Right lobe of liver (tissue), 6 donors: ENCODE results near the gene DOHH. TPM values are rescaled to one million over a fixed set of nuclear protein-coding genes. Genes with fewer than 3 reads are reported as not detected.
A peak's percentile ranks its signal among the peaks of the same experiment; 100 is the strongest.

Experiments
- ATAC-seq, 4 donors: fragments of 200-7000 bp; cut with Tn5 transposase; one replicate each; pipeline ENCODE4 v1.9.1; 2020; ENCODE audit warnings: mild to moderate bottlenecking in 4 of 4, moderate library complexity in 4 of 4
- DNase-seq, 3 donors: peaks; one replicate each; pipeline ENCODE4 v3.0.0-alpha.2; 2020
- H3K27ac ChIP-seq, 3 donors: fragments of 200-600 bp; one replicate each; pipeline ENCODE4 v1.8.0; 2022
- H3K27me3 ChIP-seq, 2 donors: fragments of 200-600 bp; one replicate each; pipeline ENCODE4 v1.8.0; 2022
- H3K36me3 ChIP-seq, 4 donors: fragments of 200-600 bp; sonication (generic) in 1 of 4; one replicate each; pipeline versions ENCODE4 v1.5.1 to v1.8.0; 2017 to 2022; ENCODE audit warnings: control low read depth in 1 of 4
- H3K4me1 ChIP-seq, 4 donors: fragments of 200-600 bp; sonication (generic) in 1 of 4; one replicate each; pipeline versions ENCODE4 v1.5.1 to v1.8.0; 2017 to 2022; ENCODE audit warnings: control low read depth in 1 of 4
- H3K4me3 ChIP-seq, 3 donors: fragments of 200-600 bp; one replicate each; pipeline ENCODE4 v1.8.0; 2022
- H3K9me3 ChIP-seq, 4 donors: fragments of 200-600 bp; sonication (generic) in 1 of 4; one replicate each; pipeline versions ENCODE4 v1.5.1 to v1.8.0; 2017 to 2022; ENCODE audit warnings: control low read depth in 1 of 4
- POLR2A ChIP-seq: fragments of 450-650 bp; IDR thresholded peaks from one replicate; pipeline ENCODE4 v1.6.1; 2017; ENCODE audit warnings: antibody characterized with exemption, mild to moderate bottlenecking
- WGBS: methylation state at CpG from one replicate; pipeline ENCODE4 v1.1.6; 2018; ENCODE audit warnings: low coverage, low lambda C conversion rate; ENCODE audit not compliant: insufficient coverage; ENCODE audit errors: missing lambda C conversion rate; 5-methylcytosine and 5-hydroxymethylcytosine counted together
- intact Hi-C, 2 donors: fragments of 100-400 bp; cut with DNase I; formaldehyde crosslinking; loops; one replicate each; pipeline versions ENCODE4 v1.11.2 to v1.14.1; 2022
- long read RNA-seq: library from polyadenylated mRNA; unstranded; transcript quantifications from one replicate; pipeline ENCODE4 v2.0.0, GENCODE V29; 2019
- total RNA-seq, 6 experiments: library from RNA; depleted of rRNA in 2 of 6; stranded (reverse); fragments of >200 nt in 2 of 6; fragmentation: NEBNext Ultra II Directional in 3 of 6; extraction: Animal tissue kit (Norgen Biotek cat#: 25700) in 3 of 6; gene quantifications; one replicate each; pipeline versions ENCODE4 v1.1.0 to v1.2.4, GENCODE V29; 2016 to 2023
- TF ChIP-seq, protein P1 (sequence below), 4 donors: fragments of 200-600 bp in 3 of 4; fragments of 450-650 bp in 1 of 4; IDR thresholded peaks; one replicate each; pipeline versions ENCODE4 v1.5.1 to v1.8.0; 2016 to 2022; ENCODE audit warnings: antibody characterized with exemption in 4 of 4, mild to moderate bottlenecking in 2 of 4
- donor health status: DM: no; HTN: yes; CAD: no.
- donor health status: DM: no; HTN: no; CAD: no.
- donor health status: DM: no; HTN: no; CAD: no.
- donor health status: DM: no; HTN: yes; CAD: no.
- donor health status: DM: no; HTN: yes; CAD: no.

Gene DOHH, protein sequence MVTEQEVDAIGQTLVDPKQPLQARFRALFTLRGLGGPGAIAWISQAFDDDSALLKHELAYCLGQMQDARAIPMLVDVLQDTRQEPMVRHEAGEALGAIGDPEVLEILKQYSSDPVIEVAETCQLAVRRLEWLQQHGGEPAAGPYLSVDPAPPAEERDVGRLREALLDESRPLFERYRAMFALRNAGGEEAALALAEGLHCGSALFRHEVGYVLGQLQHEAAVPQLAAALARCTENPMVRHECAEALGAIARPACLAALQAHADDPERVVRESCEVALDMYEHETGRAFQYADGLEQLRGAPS
- 10 to 100 TPM in 1 of 6 experiments, 1 to 10 TPM in 5; 3.7 to 16.7 (median 4.9) TPM for total RNA-seq
- long read RNA-seq, partial matches to known transcripts = 1 of 3 reads
- long read RNA-seq, other reads (novel, unspliced or antisense) = 0 of 3 reads

DNA sequence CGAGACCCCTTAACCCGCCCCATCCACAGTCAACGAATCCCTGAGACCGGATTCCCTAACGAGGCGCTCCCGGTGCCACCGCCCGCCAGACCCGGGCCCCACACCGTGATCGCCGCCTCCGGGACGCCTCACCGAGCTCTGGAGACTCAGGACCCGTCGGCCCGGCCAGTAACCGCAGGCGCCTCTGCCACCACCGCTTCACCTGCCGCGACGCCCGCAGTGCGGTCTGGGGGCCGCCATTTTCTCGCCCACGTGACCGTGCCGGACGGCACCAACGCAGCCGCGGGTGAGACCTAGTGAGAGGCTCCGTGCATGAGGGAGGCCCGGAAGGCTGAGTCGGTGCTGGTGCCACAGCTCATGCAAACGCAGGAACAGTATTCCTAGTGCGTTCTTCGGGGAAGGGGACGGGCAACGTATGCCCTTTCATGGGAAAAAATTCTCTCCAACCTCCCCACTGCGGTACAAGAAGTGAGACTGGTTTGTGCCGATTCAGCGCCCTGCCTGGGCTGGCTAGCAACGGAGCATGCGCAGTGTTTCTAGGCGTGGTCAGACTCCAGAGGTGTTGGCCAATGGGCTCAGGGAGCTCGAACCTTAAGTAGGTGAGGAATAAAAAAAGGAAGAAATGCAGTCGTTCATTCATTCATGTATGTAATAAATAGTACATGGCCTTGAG, at the start of gene DOHH:
Gene DOHH (minus strand): TSS at position 246 of the 673 bp plus-strand sequence. CDS start 3,860 bp downstream, outside the sequence.
- DNase-seq (peak; percentile 95 to 97 (median 97)), ATAC-seq (peak; percentile 90 to 95 (median 92))
- Histone ChIP-seq H3K4me3 (peak within 1 kb of the TSS; percentile 92 to 99 (median 99)), H3K36me3 (peaks cover 0 to 9% (median under 1%) of the 10 kb centered on the region in 4 donors), H3K9me3 (no peaks in the 10 kb centered on the region), H3K4me1 (peaks cover 0 to 19% (median 7%) of the 10 kb centered on the region in 4 donors), H3K27ac (peak within 1 kb of the TSS; percentile 89 to 100 (median 99)), H3K27me3 (no peaks in the 10 kb centered on the region)
- under 1% methylated on average over 15 of the region's 52 CpGs for WGBS
- intact Hi-C loops = no loop called here
- TF ChIP-seq, protein P1, sequence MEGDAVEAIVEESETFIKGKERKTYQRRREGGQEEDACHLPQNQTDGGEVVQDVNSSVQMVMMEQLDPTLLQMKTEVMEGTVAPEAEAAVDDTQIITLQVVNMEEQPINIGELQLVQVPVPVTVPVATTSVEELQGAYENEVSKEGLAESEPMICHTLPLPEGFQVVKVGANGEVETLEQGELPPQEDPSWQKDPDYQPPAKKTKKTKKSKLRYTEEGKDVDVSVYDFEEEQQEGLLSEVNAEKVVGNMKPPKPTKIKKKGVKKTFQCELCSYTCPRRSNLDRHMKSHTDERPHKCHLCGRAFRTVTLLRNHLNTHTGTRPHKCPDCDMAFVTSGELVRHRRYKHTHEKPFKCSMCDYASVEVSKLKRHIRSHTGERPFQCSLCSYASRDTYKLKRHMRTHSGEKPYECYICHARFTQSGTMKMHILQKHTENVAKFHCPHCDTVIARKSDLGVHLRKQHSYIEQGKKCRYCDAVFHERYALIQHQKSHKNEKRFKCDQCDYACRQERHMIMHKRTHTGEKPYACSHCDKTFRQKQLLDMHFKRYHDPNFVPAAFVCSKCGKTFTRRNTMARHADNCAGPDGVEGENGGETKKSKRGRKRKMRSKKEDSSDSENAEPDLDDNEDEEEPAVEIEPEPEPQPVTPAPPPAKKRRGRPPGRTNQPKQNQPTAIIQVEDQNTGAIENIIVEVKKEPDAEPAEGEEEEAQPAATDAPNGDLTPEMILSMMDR (IDR thresholded peaks at IDR 0.05) = no peak
- peak; percentile 70 for TF ChIP-seq POLR2A

DNA sequence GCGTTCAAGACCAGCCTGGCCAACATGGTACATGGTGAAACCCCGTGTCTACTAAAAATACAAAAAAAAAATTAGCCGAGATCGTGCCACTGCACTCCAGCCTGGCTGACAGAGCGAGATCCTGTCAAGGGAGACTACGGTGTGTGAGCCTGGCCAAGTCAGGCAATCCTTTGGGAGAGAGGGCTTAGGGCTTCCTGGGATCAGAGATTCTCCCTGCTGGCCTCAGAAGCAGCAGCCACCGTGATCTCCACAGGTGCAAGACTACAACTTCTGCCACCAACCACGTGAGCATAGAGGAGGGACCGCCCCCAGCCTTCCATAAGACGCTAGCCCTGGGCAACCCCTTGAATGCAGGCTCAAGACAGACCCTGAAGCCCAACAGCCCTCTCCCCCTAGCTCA, 49.3 kb upstream of the DOHH start:
- H3K9me3 ChIP-seq = no peaks in the 10 kb centered on the region
- TF ChIP-seq POLR2A = no peak
- TF ChIP-seq, protein P1 (IDR thresholded peaks at IDR 0.05) = no peak
- no peak overlapping the region for H3K4me3 ChIP-seq
- no peak for DNase-seq
- ATAC-seq = no peak
- no peak overlapping the region for H3K27ac ChIP-seq
- no peaks in the 10 kb centered on the region for H3K27me3 ChIP-seq
- intact Hi-C loops = loop anchor here (10.0 kb wide), 2 partner anchors 65 to 75 kb away; partner anchors contain the start of gene CACTIN (in 1 of the 2)
- peaks cover 0 to 22% (median 5%) of the 10 kb centered on the region in 4 donors for H3K4me1 ChIP-seq
- WGBS = 89% methylated on average over 5 of the region's 10 CpGs
- H3K36me3 ChIP-seq = no peaks in the 10 kb centered on the region

DNA sequence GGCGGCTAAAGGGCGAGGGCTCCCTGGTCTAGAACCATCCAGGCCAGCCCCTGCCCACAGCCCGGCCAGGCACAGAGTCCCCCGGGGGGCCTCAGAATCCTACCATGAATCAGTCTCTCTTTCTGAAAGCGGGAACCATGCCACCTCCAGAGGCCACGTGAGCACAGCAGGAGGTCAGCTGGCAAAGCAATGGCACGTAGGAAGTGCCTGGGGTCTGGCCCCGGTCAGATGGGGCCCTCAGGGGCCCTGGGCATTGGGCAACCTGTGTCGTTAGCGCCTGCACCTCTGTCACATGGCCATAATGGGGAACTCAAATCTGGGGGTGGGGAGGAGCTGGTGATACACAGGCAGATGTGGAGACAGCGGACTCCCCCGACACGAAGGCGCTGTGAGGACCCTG, 48.1 kb upstream of the DOHH start:
- no peaks in the 10 kb centered on the region for H3K27me3 ChIP-seq
- no peak overlapping the region for H3K4me3 ChIP-seq
- 40% methylated on average over 8 of the region's 14 CpGs for WGBS
- H3K4me1 ChIP-seq = peaks cover 0 to 10% (median 0%) of the 10 kb centered on the region in 4 donors
- DNase-seq = peak in 2 of 3 donors; percentile 36 to 61
- TF ChIP-seq POLR2A = no peak
- TF ChIP-seq, protein P1 (IDR thresholded peaks at IDR 0.05) = no peak
- no peaks in the 10 kb centered on the region for H3K9me3 ChIP-seq
- no peak overlapping the region for H3K27ac ChIP-seq
- H3K36me3 ChIP-seq = no peaks in the 10 kb centered on the region
- ATAC-seq = no peak
- intact Hi-C loops = loop anchor here (10.0 kb wide), 2 partner anchors 66 to 76 kb away; partner anchors contain the start of gene CACTIN (in 1 of the 2)

DNA sequence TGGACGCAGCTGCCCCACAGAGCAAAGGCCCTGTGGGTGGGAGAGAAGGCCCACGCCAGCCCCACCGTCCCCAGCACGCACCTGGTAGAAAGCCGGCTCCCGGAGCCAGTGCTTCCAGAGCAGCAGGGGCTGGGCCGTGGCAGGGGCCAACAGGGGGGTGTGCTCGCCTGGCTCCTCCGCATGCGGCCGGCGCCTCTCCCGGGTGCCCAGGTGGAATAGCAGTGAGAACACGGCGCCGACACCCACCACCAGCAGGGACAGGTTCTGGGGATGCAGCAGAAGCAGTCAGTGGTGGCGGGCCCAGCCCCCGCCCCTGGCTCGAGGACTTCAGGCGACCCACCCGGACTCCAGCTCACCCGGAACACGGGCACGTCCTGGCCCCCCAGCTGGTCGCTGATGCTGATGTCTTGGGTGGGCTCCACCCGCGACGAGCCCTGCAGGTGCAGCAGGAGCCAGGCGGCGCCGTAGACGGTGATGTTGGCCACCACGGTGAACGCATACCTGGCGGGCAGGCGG, 47.4 kb upstream of the DOHH start:
- Histone ChIP-seq H3K9me3 (no peaks in the 10 kb centered on the region), H3K36me3 (no peaks in the 10 kb centered on the region), H3K27ac (no peak overlapping the region), H3K4me3 (no peak overlapping the region), H3K27me3 (no peaks in the 10 kb centered on the region), H3K4me1 (peaks cover 0 to 2% (median 0%) of the 10 kb centered on the region in 4 donors)
- TF ChIP-seq, protein P1 (IDR thresholded peaks at IDR 0.05) = no peak
- TF ChIP-seq POLR2A = no peak
- no CpG with 5 or more reads among the region's 36 CpGs for whole genome bisulfite sequencing
- DNase-seq (peak in 1 of 3 donors; percentile 62), ATAC-seq (no peak)
- intact Hi-C loops = loop anchor here (10.0 kb wide), 2 partner anchors 67 to 77 kb away; partner anchors contain the start of gene CACTIN (in 1 of the 2)
